MM.1S (cell line): ENCODE data around the gene SWT1.
"Not testable (repeated sequence)": the region's sequence is repeated elsewhere in the genome, so short reads cannot be mapped to it uniquely, and the experiment has no call there.

Experiments
- DNase-seq: peaks from one replicate; pipeline ENCODE4 v3.0.0-alpha.2; 2015
- H2AFZ ChIP-seq: fragments of 300-600 bp; sonication (generic); 2 replicates; pipeline ENCODE4 v1.6.0; 2016; ENCODE audit warnings: antibody characterized with exemption, low read length
- H3F3A ChIP-seq: fragments of 300-600 bp; sonication (generic); 2 replicates; pipeline ENCODE4 v1.6.1; 2016; ENCODE audit warnings: mild to moderate bottlenecking, antibody characterized with exemption, low read length, moderate library complexity, mixed read lengths; ENCODE audit not compliant: insufficient read depth
- H3K27ac ChIP-seq: fragments of 300-600 bp; sonication (generic); 2 replicates; pipeline ENCODE4 v1.5.1; 2016; ENCODE audit warnings: mild to moderate bottlenecking, low read length
- H3K27me3 ChIP-seq: fragments of 300-600 bp; sonication (generic); replicated peaks from 2 replicates; pipeline ENCODE4 v1.6.0; 2016; ENCODE audit warnings: low read length; ENCODE audit not compliant: insufficient read depth
- H3K36me3 ChIP-seq: fragments of 300-600 bp; sonication (generic); replicated peaks from 2 replicates; pipeline ENCODE4 v1.6.1; 2016; ENCODE audit warnings: mild to moderate bottlenecking, low read length, mixed read lengths; ENCODE audit not compliant: insufficient read depth
- H3K4me1 ChIP-seq: fragments of 300-600 bp; sonication (generic); 2 replicates; pipeline ENCODE4 v1.6.1; 2016; ENCODE audit warnings: low read length, mixed read lengths
- H3K4me2 ChIP-seq: fragments of 300-600 bp; sonication (generic); 2 replicates; pipeline ENCODE4 v1.6.0; 2016; ENCODE audit warnings: low read depth, low read length
- H3K4me3 ChIP-seq: fragments of 300-600 bp; sonication (generic); 2 replicates; pipeline ENCODE4 v1.5.1; 2016; ENCODE audit warnings: low read length, mixed read lengths
- H3K79me2 ChIP-seq: fragments of 300-600 bp; sonication (generic); 2 replicates; pipeline ENCODE4 v1.6.1; 2016; ENCODE audit warnings: mixed run types, low read length, mixed read lengths
- H3K9ac ChIP-seq: fragments of 300-600 bp; sonication (generic); 2 replicates; pipeline ENCODE4 v1.6.1; 2016; ENCODE audit warnings: low read length, mixed read lengths
- H3K9me2 ChIP-seq: fragments of 300-600 bp; sonication (generic); replicated peaks from 2 replicates; pipeline ENCODE4 v1.6.1; 2016; ENCODE audit warnings: mild to moderate bottlenecking, low read length, mixed read lengths; ENCODE audit not compliant: insufficient read depth
- H3K9me3 ChIP-seq: fragments of 300-600 bp; sonication (generic); replicated peaks from 2 replicates; pipeline ENCODE4 v1.6.1; 2016; ENCODE audit warnings: mild to moderate bottlenecking, low read length, mixed read lengths; ENCODE audit not compliant: insufficient read depth
- H4K20me1 ChIP-seq: fragments of 300-600 bp; sonication (generic); 2 replicates; pipeline ENCODE4 v1.6.1; 2016; ENCODE audit warnings: mild to moderate bottlenecking, low read length, moderate library complexity, mixed read lengths; ENCODE audit not compliant: insufficient read depth
- CTCF ChIP-seq: fragments of 300-600 bp; sonication (generic); IDR thresholded peaks from 2 replicates; pipeline ENCODE4 v1.5.1; 2016; ENCODE audit warnings: antibody characterized with exemption, low read length, mixed read lengths
- EZH2 ChIP-seq: fragments of 300-600 bp; sonication (generic); optimal IDR thresholded peaks from 2 replicates; pipeline ENCODE3; 2017; ENCODE audit warnings: low read depth, mild to moderate bottlenecking, antibody characterized with exemption, low read length, mixed read lengths
- EZH2phosphoT487 ChIP-seq: fragments of 300-600 bp; sonication (generic); IDR thresholded peaks from 2 replicates; pipeline ENCODE4 v1.6.1; 2018; ENCODE audit warnings: antibody characterized with exemption, low read length

SWT1 gene

GRCh38 chr1:185228979-185229378 lies 72.0 kb downstream of the SWT1 start:
- Histone ChIP-seq H3K9ac (no peak overlapping the region), H3K27ac (no peak overlapping the region), H3K27me3 (no peaks in the 10 kb centered on the region), H3K9me2 (no peaks in the 10 kb centered on the region), H3K9me3 (no peaks in the 10 kb centered on the region), H3K79me2 (no peaks in the 10 kb centered on the region), H3K36me3 (no peaks in the 10 kb centered on the region), H3K4me3 (no peak overlapping the region), H3F3A (no peaks in the 10 kb centered on the region), H3K4me1 (no peaks in the 10 kb centered on the region), H3K4me2 (no peak overlapping the region), H4K20me1 (no peaks in the 10 kb centered on the region), H2AFZ (no peak overlapping the region)
- no peak for DNase-seq
- TF ChIP-seq EZH2phosphoT487 (no peak), EZH2 (no peak), CTCF (no peak)

- TF ChIP-seq CTCF (no peak), EZH2phosphoT487 (no peak), EZH2 (no peak)
- no peak for DNase-seq
- H4K20me1 ChIP-seq, result no peaks in the 10 kb centered on the region
- H3K4me2 ChIP-seq, result no peak overlapping the region
- no peaks in the 10 kb centered on the region for H3K4me1 ChIP-seq
- no peak overlapping the region for H2AFZ ChIP-seq
- H3K9me3 ChIP-seq, result no peaks in the 10 kb centered on the region
- H3K9ac ChIP-seq, result no peak overlapping the region
- H3K9me2 ChIP-seq, result no peaks in the 10 kb centered on the region
- H3F3A ChIP-seq, result no peaks in the 10 kb centered on the region
- H3K4me3 ChIP-seq, result no peak overlapping the region
- no peak overlapping the region for H3K27ac ChIP-seq
- H3K79me2 ChIP-seq, result no peaks in the 10 kb centered on the region
- H3K36me3 ChIP-seq, result no peaks in the 10 kb centered on the region
- no peaks in the 10 kb centered on the region for H3K27me3 ChIP-seq
Observed at GRCh38 chr1:185229981-185230380, 73.0 kb downstream of the SWT1 start.

- Histone ChIP-seq H3K79me2 (no peaks in the 10 kb centered on the region), H3K27ac (no peak overlapping the region), H3K4me1 (no peaks in the 10 kb centered on the region), H3K27me3 (no peaks in the 10 kb centered on the region), H3K4me2 (no peak overlapping the region), H3K36me3 (no peaks in the 10 kb centered on the region), H3F3A (no peaks in the 10 kb centered on the region), H3K4me3 (no peak overlapping the region), H3K9ac (no peak overlapping the region), H3K9me2 (no peaks in the 10 kb centered on the region), H2AFZ (no peak overlapping the region), H4K20me1 (no peaks in the 10 kb centered on the region), H3K9me3 (no peaks in the 10 kb centered on the region)
- DNase-seq, result no peak
- TF ChIP-seq CTCF, result no peak
- no peak for TF ChIP-seq EZH2
- no peak for TF ChIP-seq EZH2phosphoT487
Observed at GRCh38 chr1:185232874-185233273, 75.9 kb downstream of the SWT1 start.

- DNase-seq, H3F3A ChIP-seq, H3K27me3 ChIP-seq, H3K27ac ChIP-seq, H3K4me3 ChIP-seq, H3K9me2 ChIP-seq, H3K9ac ChIP-seq, H3K4me1 ChIP-seq, H3K9me3 ChIP-seq, H2AFZ ChIP-seq, H3K4me2 ChIP-seq, H3K79me2 ChIP-seq, H4K20me1 ChIP-seq, H3K36me3 ChIP-seq: not testable (repeated sequence)
Observed at GRCh38 chr1:185234183-185234582, 77.2 kb downstream of the SWT1 start.

GRCh38 chr1:185237176-185237575 lies 80.2 kb downstream of the SWT1 start:
- H3K9me3 ChIP-seq, H3K79me2 ChIP-seq, H3K4me3 ChIP-seq, H3K9me2 ChIP-seq, H3K4me2 ChIP-seq, H3K9ac ChIP-seq, H3K36me3 ChIP-seq, H3K4me1 ChIP-seq, DNase-seq, H3K27ac ChIP-seq, H3K27me3 ChIP-seq, H4K20me1 ChIP-seq, H2AFZ ChIP-seq, H3F3A ChIP-seq: not testable (repeated sequence)
